Nasal cavity respiratory epithelium epithelial cell of viscerocranial mucosa (primary cell): ENCODE data around the gene SLC6A13. TPM values are rescaled to one million over a fixed set of nuclear protein-coding genes. Genes with fewer than 3 reads are reported as not detected.

Experiments
- total RNA-seq: library from RNA; depleted of rRNA; stranded (reverse); fragments of >200 nt; gene quantifications from 2 replicates; pipeline ENCODE4 v1.2.3, GENCODE V29; 2014

The SLC6A13 gene
- total RNA-seq, result under 0.01 and 0.64 TPM in 2 replicates

DNA sequence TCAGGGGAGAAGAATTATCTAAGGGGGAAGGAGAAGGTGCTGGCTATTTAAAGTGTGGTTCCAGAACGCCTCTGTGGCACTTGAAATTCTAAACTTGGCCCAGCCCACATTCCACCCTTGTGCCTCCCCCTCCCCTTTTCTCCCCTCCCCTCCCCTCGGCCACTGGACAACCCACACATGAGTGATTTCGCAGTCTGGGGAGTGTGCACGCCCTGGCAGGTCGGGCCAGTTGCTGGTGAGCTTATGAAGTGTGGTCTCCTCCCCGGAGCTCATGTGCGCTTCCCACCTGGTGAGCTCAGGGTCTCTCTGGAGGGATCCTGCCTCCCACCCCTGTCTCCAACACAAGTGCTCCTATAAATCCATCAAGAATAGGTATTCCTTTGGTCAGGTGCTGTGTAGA is at the start of gene SLC6A13:
SLC6A13 (minus strand) TSS at position 20 of the 400 bp plus-strand sequence. CDS start 2,784 bp downstream, outside the sequence.

DNA sequence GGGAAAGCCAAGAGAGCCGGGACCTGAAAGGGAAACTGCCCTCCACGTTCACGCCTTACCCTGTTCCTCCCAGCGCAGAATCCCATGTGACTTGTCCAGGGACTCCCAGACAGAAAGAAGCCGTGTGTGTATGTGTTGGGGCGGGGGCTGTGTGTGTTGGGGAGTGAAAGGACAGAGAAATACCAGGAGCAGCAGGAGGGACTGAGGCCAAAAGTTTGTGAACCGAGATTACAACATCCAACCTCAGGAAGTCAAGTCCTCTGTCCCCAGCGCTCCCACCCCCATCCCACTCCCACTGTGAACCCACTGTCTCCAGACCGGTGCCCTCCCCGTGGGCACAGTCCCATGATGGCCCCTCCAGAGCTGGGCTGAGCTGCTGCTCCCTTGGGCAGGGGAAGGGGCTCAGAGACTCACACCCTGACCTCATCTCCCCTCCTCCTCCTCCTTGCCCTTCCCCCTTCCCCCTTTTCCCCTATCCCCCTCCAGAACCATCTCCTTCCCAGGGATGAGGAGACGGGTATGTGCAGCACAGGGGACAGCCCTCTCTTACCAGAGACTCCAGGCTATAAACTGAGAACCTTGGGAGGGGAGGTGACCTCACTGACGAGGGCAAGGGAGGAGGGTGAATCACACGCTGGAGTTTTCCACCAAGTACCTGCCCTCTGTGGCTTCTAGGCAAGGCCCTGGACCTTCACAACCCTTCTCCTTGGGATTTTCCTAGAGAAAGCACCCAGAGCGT is 48.5 kb downstream of the SLC6A13 start, which contains the start of gene SLC6A12:
SLC6A12 (minus strand) TSS at position 155 of the 739 bp plus-strand sequence. CDS start 4,171 bp downstream, outside the sequence.

Other genes starting within 250 kb of the SLC6A13 start
- under 0.01 TPM in 2 replicates for gene IQSEC3, start 196.1 kb downstream of the SLC6A13 start, total RNA-seq
- 0.14 TPM in 1 of 2 replicates, not detected in the other for gene SLC6A12, start 48.7 kb downstream of the SLC6A13 start, total RNA-seq
- 47.8 and 71.8 TPM in 2 replicates for gene KDM5A, start 126.5 kb upstream of the SLC6A13 start, total RNA-seq
- gene CCDC77, start 138.8 kb upstream of the SLC6A13 start, total RNA-seq, result 2.8 and 4.8 TPM in 2 replicates
- 4.7 and 22.9 TPM in 2 replicates for gene B4GALNT3, start 197.1 kb upstream of the SLC6A13 start, total RNA-seq